ENCODE results near the gene ATP13A1.

DNA sequence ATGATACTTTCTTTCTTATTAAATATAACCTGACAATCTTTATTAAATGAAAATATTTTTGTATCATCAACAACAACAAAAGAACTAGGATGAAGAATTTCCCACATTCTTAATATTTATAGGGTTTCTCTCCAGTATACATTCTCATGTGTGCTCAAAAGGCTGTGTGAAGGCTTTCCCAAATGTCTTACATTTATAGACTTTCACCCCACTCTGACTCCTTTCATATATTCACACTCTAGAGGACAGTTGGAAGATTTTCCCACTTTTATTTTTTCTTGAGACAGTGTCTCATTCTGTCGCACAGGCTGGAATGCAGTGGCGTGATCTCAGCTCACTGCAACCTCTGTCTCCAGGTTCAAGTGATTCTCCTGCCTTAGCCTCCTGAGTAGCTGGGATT, 47.0 kb upstream of the ATP13A1 start:
- TF ChIP-seq, protein P1, sequence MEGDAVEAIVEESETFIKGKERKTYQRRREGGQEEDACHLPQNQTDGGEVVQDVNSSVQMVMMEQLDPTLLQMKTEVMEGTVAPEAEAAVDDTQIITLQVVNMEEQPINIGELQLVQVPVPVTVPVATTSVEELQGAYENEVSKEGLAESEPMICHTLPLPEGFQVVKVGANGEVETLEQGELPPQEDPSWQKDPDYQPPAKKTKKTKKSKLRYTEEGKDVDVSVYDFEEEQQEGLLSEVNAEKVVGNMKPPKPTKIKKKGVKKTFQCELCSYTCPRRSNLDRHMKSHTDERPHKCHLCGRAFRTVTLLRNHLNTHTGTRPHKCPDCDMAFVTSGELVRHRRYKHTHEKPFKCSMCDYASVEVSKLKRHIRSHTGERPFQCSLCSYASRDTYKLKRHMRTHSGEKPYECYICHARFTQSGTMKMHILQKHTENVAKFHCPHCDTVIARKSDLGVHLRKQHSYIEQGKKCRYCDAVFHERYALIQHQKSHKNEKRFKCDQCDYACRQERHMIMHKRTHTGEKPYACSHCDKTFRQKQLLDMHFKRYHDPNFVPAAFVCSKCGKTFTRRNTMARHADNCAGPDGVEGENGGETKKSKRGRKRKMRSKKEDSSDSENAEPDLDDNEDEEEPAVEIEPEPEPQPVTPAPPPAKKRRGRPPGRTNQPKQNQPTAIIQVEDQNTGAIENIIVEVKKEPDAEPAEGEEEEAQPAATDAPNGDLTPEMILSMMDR (IDR thresholded peaks at IDR 0.05) = no peak
- TF ChIP-seq FOXM1 (IDR thresholded peaks at IDR 0.05; ENCODE audit: low read depth) (no peak), SIN3A (IDR thresholded peaks at IDR 0.05; ENCODE audit: borderline replicate concordance, low read depth, low read length) (no peak), EP300 (IDR thresholded peaks at IDR 0.05; ENCODE audit: borderline replicate concordance in 1 of 2, low read depth in 1 of 2, low read length in 1 of 2) (no peak), TEAD4 (IDR thresholded peaks at IDR 0.05; ENCODE audit: borderline replicate concordance, insufficient read depth) (no peak), TCF12 (IDR thresholded peaks at IDR 0.05) (no peak), POLR2AphosphoS5 (IDR thresholded peaks at IDR 0.05; ENCODE audit: low read depth, low read length) (no peak), MEF2A (IDR thresholded peaks at IDR 0.05; ENCODE audit: borderline replicate concordance, low read depth) (no peak)
- TF ChIP-seq, protein P2, sequence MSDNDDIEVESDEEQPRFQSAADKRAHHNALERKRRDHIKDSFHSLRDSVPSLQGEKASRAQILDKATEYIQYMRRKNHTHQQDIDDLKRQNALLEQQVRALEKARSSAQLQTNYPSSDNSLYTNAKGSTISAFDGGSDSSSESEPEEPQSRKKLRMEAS (IDR thresholded peaks at IDR 0.05; ENCODE audit: low read depth) = no peak
- TF ChIP-seq, protein P3, sequence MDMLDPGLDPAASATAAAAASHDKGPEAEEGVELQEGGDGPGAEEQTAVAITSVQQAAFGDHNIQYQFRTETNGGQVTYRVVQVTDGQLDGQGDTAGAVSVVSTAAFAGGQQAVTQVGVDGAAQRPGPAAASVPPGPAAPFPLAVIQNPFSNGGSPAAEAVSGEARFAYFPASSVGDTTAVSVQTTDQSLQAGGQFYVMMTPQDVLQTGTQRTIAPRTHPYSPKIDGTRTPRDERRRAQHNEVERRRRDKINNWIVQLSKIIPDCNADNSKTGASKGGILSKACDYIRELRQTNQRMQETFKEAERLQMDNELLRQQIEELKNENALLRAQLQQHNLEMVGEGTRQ (IDR thresholded peaks at IDR 0.05; ENCODE audit: borderline replicate concordance, low read depth, low read length) = no peak
